NCI-H146 (cell line): Measurements from ENCODE around the gene CLEC4F.
"Not testable (repeated sequence)": the region's sequence is repeated elsewhere in the genome, so short reads cannot be mapped to it uniquely, and the experiment has no call there.

ENCODE experiments used
- DNase-seq: peaks from one replicate; lab custom pipeline; 2025; lab: John Stamatoyannopoulos, UW

The CLEC4F gene

GRCh38 chr2:70826696-70827350 is 6.4 kb upstream of the CLEC4F start:
- no peak for DNase-seq

GRCh38 chr2:70823249-70823648 is 2.9 kb upstream of the CLEC4F start:
- no peak for DNase-seq

GRCh38 chr2:70822843-70823242 is 2.4 kb upstream of the CLEC4F start:
- DNase-seq: no peak

GRCh38 chr2:70817284-70817954 is 3.0 kb downstream of the CLEC4F start:
- peak; percentile 10 for DNase-seq

GRCh38 chr2:70816726-70817125 is 3.7 kb downstream of the CLEC4F start:
- no peak for DNase-seq

- no peak for DNase-seq
Measured at GRCh38 chr2:70808983-70809958, 11.1 kb downstream of the CLEC4F start.

- no peak for DNase-seq
Measured at GRCh38 chr2:70807828-70808118, 12.6 kb downstream of the CLEC4F start.

GRCh38 chr2:70807102-70807827 is 13.1 kb downstream of the CLEC4F start:
- DNase-seq: peak; percentile 86

GRCh38 chr2:70806620-70807019 is 13.8 kb downstream of the CLEC4F start:
- DNase-seq: no peak

GRCh38 chr2:70806013-70806412 is 14.4 kb downstream of the CLEC4F start:
- peak; percentile 55 for DNase-seq

GRCh38 chr2:70801607-70802263 is 18.7 kb downstream of the CLEC4F start:
- no peak for DNase-seq

GRCh38 chr2:70799706-70800105 is 20.7 kb downstream of the CLEC4F start:
- DNase-seq: no peak

GRCh38 chr2:70797996-70798395 is 22.4 kb downstream of the CLEC4F start:
- DNase-seq: not testable (repeated sequence)

GRCh38 chr2:70797506-70797905 is 22.9 kb downstream of the CLEC4F start:
- DNase-seq: no peak

GRCh38 chr2:70796262-70796661 is 24.1 kb downstream of the CLEC4F start:
- DNase-seq: no peak

GRCh38 chr2:70795164-70795995 is 25.0 kb downstream of the CLEC4F start:
- DNase-seq: no peak

GRCh38 chr2:70793450-70793849 is 26.9 kb downstream of the CLEC4F start:
- peak; percentile 49 for DNase-seq

GRCh38 chr2:70790136-70790828 is 30.1 kb downstream of the CLEC4F start, which contains the start of gene FIGLA:
Gene FIGLA, minus strand, starts transcription at chr2:70790643. Its CDS starts 5 bp downstream, at chr2:70790638.
- no peak for DNase-seq

GRCh38 chr2:70789304-70790135 is 30.9 kb downstream of the CLEC4F start:
- DNase-seq: peak; percentile 75
